ENCODE measurements around the gene ARHGAP18.
A peak's percentile ranks its signal among the peaks of the same experiment; 100 is the strongest.

The ARHGAP18 gene

GRCh38 chr6:129694036-129694435 lies 15.9 kb downstream of the ARHGAP18 start:
- no peak for DNase-seq (ENCODE audit: low read depth in 2 of 2, low spot score in 1 of 2)

- DNase-seq (ENCODE audit: low read depth in 2 of 2, low spot score in 1 of 2) = no peak
These were observed 17.5 kb downstream of the ARHGAP18 start for GRCh38 chr6:129692467-129692866.

GRCh38 chr6:129691709-129692108 lies 18.3 kb downstream of the ARHGAP18 start:
- no peak for DNase-seq (ENCODE audit: low read depth in 2 of 2, low spot score in 1 of 2)

GRCh38 chr6:129691043-129691640 lies 18.8 kb downstream of the ARHGAP18 start:
- no peak for DNase-seq (ENCODE audit: low read depth in 2 of 2, low spot score in 1 of 2)

DNA sequence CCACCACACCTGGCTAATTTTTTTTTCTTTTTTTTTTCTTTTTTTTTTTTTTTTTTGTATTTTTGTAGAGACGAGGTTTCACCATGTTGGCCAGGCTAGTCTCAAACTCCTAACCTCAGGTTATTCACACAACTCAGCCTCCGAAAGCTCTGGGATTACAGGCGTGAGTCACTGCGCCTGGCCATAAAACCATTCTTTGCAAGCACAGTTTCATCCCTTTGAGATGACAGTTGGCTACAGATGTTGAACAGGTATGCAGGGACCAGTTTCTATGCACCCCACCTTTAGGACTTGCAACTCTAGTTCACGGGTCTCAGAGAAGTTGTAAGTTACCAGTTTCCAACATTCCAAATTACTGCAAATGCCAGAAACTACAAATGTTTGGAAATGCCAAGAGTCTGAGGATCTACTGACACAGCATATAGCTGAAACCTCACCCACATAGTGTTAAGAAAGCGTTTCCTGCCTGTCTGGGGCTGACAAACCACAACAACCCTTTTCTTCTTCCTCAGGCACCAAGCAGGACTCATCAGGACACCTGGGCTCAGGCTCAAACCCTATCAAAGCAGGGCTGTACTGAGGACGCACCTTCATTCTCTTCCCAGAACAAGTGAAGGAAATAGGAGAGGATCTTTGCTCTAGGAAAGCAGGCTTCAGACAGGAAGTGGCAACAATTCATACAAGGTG lies 22.9 kb downstream of the ARHGAP18 start:
- DNase-seq (ENCODE audit: low read depth in 2 of 2, low spot score in 1 of 2) = no peak

GRCh38 chr6:129685662-129686031 lies 24.3 kb downstream of the ARHGAP18 start:
- no peak for DNase-seq (ENCODE audit: low read depth in 2 of 2, low spot score in 1 of 2)

DNA sequence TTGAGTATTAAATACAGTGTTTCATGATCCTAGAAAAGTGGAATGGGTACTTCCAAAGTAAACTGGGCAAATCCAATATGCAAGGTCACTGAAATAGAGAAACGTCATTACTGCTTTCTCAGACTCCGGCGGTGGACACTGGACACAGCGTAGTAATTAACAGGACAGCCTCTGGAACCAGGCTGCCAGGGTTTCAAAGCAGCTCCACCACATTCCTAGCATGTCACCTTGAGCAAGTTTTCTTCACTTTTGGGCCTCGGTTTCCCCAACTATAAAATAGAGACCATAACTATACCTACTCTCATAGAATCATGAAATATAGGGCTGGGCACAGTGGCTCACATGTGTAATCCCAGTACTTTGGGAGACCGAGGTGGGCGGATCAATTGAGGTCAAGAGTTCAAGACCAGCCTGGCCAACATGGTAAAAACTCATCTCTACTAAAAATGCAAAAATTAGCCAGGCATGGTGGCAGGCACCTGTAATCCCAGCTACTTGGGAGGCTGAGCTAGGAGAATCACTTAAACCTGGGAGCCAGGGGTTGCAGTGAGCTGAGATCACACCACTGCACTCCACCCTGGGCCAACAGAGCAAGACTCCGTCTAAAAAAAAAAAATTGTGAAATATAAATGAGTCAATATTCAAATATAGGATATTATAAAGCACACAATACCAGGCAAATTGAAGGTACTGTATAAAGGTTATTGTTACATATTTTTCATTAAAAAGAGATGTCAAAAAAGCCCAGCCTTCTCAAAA lies 24.9 kb downstream of the ARHGAP18 start:
- no peak for DNase-seq (ENCODE audit: low read depth in 2 of 2, low spot score in 1 of 2)

DNA sequence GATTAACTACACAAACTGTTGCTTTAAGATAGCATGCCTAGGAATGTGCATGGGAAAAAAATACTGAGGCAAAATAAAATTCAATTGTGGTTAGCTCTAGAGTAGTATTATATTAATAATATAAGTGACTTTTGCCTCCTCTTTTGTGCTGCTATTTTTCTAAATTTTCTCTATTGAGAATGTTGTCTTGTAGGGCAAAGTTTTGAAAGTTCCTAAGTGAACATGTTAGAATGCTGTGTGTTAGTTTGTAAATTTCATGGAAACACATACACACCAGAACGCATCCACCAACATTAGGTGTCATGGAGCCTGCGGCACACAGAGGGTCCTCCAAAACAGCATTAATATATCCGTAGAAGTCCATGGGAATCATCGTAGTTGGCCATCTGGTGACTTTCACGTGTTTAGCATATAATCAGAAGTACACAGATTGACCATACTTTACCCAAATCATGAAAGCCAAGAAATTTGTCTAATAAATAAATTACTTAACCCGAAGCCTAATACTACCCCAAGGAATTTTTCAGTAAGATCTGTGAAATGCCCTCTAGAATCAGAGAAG lies 25.6 kb downstream of the ARHGAP18 start:
- no peak for DNase-seq (ENCODE audit: low read depth in 2 of 2, low spot score in 1 of 2)

DNA sequence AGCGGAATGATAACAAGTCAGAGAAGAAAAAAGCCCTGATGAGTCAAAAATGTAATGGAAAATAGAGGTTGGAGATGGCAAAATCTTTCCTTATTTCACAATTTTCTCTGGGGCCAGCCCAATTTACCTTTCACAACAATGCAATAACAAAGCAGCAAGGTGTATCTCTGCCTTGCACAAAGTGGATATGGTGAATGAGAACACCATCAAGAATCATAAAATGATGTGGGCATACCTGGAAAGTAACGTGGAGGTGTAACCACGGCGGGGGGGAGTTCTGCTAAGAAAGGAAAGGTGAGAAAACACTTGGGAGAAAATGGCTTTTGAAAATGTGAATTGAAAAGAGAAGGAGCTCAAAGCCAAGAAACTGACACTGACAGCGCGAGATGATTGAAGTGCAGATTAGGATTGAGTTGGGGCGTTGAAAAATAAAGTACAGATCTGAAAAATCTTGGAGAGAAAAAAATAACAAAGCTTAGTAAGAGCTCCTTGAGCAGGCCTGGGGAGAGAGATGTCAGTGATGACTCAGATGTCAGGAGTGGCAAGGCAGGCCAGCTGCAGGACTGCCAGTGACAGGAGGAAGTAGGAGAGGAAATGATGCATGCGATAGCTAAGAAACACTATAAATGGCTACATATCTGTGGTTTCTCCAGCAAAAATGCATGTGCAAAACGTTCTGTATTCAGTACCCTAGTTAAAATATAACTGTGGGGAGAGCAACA lies 26.2 kb downstream of the ARHGAP18 start:
- peak; percentile 24 to 44 for DNase-seq (ENCODE audit: low read depth in 2 of 2, low spot score in 1 of 2)

- no peak for DNase-seq (ENCODE audit: low read depth in 2 of 2, low spot score in 1 of 2)
These were observed 28.1 kb downstream of the ARHGAP18 start for GRCh38 chr6:129681913-129682205.

DNA sequence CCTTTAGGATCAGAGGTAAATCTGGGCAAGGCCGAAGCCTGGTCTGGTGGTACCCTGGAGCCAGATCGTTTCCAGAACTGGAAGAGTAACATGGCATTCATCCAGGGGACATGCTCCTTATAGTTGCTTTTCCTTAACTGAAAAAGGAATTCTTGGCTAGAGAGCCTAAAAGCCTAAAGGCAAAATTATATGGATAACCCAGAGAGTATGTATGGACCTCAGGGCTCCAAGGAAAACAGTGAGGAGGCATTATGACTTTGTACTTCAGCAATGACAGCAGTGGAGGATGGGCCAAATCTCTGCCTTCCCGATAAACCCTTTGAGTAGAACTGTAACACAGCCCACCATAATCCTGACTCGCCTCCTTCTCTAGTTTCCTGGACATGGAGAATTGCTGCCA lies 29.3 kb downstream of the ARHGAP18 start:
- DNase-seq (ENCODE audit: low read depth in 2 of 2, low spot score in 1 of 2) = no peak

DNA sequence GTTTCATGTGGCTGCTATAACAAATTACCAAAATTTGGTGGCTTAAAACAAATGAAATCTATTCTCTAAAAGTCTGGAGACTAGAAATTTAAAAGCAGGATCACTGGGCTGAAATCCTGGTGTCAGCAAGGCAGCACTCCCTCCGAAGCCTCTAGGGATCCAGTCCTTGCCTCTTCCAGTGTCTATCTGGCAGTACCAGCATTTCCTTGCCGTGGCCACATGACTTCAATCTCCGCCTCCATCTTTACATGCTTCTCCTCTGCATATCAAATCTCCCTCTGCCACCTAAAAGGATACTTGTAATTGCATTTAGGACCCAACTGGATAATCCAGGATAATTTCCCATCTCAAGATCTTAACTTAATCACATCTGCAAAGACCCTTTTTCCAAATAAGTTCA lies 30.2 kb downstream of the ARHGAP18 start:
- no peak for DNase-seq (ENCODE audit: low read depth in 2 of 2, low spot score in 1 of 2)

DNA sequence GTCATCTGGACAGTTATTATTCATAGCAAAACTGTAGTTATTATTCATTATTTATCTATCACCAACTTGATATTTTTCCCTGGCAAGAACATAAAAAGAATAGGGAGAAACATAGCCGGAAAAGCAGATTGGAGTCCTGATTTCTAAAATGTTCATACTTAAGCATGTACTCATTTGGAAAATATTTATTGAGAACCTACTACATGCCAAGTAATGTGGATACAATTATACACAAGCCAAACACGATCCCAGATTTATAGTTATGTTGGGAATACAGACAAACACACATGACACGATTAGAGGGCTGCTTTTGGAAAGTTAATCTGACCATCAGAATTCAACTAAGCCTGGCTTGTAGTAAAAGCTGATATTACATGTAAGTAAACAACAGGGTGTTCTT lies 30.7 kb downstream of the ARHGAP18 start:
- no peak for DNase-seq (ENCODE audit: low read depth in 2 of 2, low spot score in 1 of 2)

- no peak for DNase-seq (ENCODE audit: low read depth in 2 of 2, low spot score in 1 of 2)
These were observed 31.5 kb downstream of the ARHGAP18 start for GRCh38 chr6:129678463-129678862.

DNA sequence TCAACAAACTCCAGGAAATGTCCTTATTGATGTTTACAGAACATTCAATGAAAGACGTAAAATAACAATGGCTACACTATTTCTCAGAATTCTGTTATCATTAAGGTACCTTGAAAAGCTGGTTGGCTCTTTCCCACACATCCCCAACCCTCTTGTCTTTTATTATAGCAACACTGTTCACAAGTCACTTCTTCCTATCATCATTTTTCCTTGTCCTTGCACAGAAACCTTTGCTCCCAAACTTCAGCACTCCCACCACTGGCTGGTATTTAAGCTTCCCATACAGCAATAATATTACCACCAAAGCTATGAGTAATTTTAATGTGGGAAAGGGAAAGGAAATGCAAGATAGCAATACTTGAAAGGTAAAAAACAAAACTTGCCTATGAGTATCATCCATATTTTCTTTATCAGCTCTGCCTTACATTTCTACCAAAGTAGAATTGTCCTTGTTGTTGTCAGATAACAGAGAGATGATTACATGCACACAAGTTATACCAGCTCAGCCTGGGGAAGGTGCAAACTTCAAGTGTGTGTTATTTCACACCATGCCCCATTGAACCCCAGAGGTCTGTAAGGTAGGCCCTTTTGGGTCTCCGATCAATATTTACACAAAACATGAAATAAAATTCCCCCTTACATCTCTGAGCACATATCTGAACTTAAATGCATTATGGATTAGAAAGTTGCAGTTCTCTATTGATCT lies 32.2 kb downstream of the ARHGAP18 start:
- no peak for DNase-seq (ENCODE audit: low read depth in 2 of 2, low spot score in 1 of 2)

DNA sequence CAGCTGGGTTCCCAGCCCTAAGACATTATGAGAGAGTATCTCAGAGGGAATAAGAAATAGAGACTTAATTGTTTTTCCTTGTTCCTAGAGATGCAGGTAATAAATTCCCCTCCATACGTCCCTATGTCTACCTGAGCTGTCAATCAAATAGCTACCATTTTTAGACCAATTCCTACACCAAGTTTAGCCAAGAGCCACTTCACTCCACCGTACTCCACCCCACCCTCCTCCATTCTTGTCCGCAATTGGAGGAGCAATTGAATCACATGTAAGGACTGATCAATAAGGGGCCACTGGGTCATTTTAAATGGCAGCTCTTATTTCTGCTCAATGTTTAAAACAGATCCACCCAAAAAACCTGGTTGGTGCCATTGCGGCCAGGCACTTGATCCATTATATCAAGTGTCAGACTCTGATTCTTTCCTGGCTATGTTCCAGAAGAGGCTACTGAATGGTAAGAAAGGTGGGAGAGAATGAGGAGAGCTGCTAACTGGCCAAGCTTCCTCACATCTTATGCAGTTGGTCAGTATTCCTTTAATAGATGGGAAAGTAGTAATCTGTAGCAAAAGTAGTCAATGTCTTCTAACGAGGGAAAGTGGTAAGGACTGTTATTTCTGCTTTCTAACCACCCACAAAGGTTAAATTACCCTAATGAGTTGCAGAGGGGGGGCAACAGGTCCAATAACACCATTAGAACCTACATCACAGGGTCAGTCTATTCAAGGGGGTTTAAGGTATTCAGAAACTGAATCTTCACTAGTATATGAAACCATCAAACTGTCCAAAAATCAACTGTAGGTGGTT lies 34.1 kb downstream of the ARHGAP18 start:
- no peak for DNase-seq (ENCODE audit: low read depth in 2 of 2, low spot score in 1 of 2)

DNA sequence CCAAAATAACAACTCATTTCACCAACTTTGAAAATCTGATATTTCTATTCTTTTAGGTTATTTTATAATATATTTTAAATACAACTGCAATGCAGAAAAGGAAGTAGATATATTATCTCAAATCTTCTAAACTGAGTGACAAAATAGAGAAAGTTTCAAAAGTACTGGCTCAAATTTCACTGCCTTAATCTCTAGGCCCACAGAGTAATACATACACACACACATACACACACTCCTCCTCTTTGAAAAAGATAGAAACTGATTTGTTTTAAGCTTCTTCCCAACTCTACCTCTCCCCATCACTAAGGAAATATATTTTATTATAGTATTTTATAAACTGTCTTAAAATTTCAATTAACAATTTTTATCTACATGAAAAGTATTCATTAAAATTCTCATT lies 36.2 kb downstream of the ARHGAP18 start:
- DNase-seq (ENCODE audit: low read depth in 2 of 2, low spot score in 1 of 2) = no peak

- no peak for DNase-seq (ENCODE audit: low read depth in 2 of 2, low spot score in 1 of 2)
These were observed 36.9 kb downstream of the ARHGAP18 start for GRCh38 chr6:129672881-129673631.

GRCh38 chr6:129672341-129672682 lies 37.7 kb downstream of the ARHGAP18 start:
- DNase-seq (ENCODE audit: low read depth in 2 of 2, low spot score in 1 of 2) = no peak

Measured in stimulated activated CD8-positive, alpha-beta memory T cell treated with anti-CD3 and anti-CD28 coated beads, Interleukin-4, amount 100 ng/mL, for 4 hours (primary cell).